HCT116 (cell line): ENCODE results near the gene DOK5. TPM values are rescaled to one million over a fixed set of nuclear protein-coding genes. Genes with fewer than 3 reads are reported as not detected.

Experiments used
- ATAC-seq: fragments of 200-7000 bp; cut with Tn5 transposase; 2 replicates; pipeline ENCODE4 v1.9.1; 2020; ENCODE audit warnings: mild to moderate bottlenecking, moderate library complexity
- BruUV-seq: library from RNA; stranded (reverse); fragments of 400-500 nt; replicated peaks from 2 replicates; lab custom pipeline; 2021; lab: Mats Ljungman, UMichigan
- CTCF ChIA-PET: fragments of 300-600 bp; sonication (Branson Sonifier 250); formaldehyde crosslinking; loops from one replicate; lab custom pipeline; 2021; ENCODE audit warnings: antibody characterized with exemption; lab: Charles Lee
- POLR2A ChIA-PET: fragments of 300-600, 350-600 bp; sonication (Branson Sonifier 250); formaldehyde crosslinking; loops from one replicate; lab custom pipeline; 2021; ENCODE audit warnings: antibody characterized with exemption; lab: Charles Lee
- RAD21 ChIA-PET, 2 experiments: fragments of 300-600 bp; sonication (Branson Sonifier 250); formaldehyde crosslinking; loops; one replicate each; lab custom pipeline; 2023; ENCODE audit warnings: low total read pairs in 2 of 2; ENCODE audit not compliant: uncharacterized antibody in 2 of 2, unreplicated experiment in 2 of 2, low non-redundant PET in 1 of 2; lab: Charles Lee
- DNase-seq: peaks from one replicate; pipeline ENCODE4 v3.0.0-alpha.2; 2010; ENCODE audit warnings: low read depth, low spot score
- H2AFZ ChIP-seq: fragments of 200-600 bp; shearing (Covaris generic), sonication (generic); 2 replicates; pipeline ENCODE4 v1.6.1; 2017; ENCODE audit warnings: low read depth, mixed run types, mixed read lengths, antibody characterized with exemption, low read length; ENCODE audit not compliant: poor library complexity, severe bottlenecking
- H3K27ac ChIP-seq: 2 replicates; pipeline ENCODE4 v1.5.1; 2012; ENCODE audit warnings: low read depth, low read length
- H3K27me3 ChIP-seq: fragments of 200-600 bp; sonication (generic); 2 replicates; pipeline ENCODE4 v1.6.1; 2016; ENCODE audit warnings: mixed run types, low read length, mixed read lengths; ENCODE audit not compliant: insufficient read depth
- H3K36me3 ChIP-seq, 2 experiments: fragments of 200-500 bp in 1 of 2; fragments of 200-600 bp in 1 of 2; sonication (Bioruptor generic) in 1 of 2; sonication (generic) in 1 of 2; 2 replicates each; pipeline versions ENCODE4 v1.5.1 to v1.6.1; 2014 to 2016; ENCODE audit warnings: low read length in 2 of 2, inconsistent platforms in 1 of 2, mixed read lengths in 1 of 2, mixed run types in 1 of 2; ENCODE audit not compliant: insufficient read depth in 2 of 2, control insufficient read depth in 1 of 2
- H3K4me1 ChIP-seq, 2 experiments: fragments of 200-600 bp in 1 of 2; sonication (generic) in 1 of 2; 2 replicates each; pipeline versions ENCODE4 v1.5.1 to v1.6.1; 2012 to 2017; ENCODE audit warnings: low read length in 2 of 2, inconsistent platforms in 1 of 2, mild to moderate bottlenecking in 1 of 2, mixed read lengths in 1 of 2, mixed run types in 1 of 2, moderate library complexity in 1 of 2; ENCODE audit not compliant: insufficient read depth in 2 of 2, control insufficient read depth in 1 of 2
- H3K4me2 ChIP-seq: fragments of 200-600 bp; sonication (generic); 2 replicates; pipeline ENCODE4 v1.6.1; 2017; ENCODE audit warnings: mixed run types, low read length, mixed read lengths
- H3K4me3 ChIP-seq, 2 experiments: fragments of 200-600 bp in 1 of 2; sonication (generic) in 1 of 2; replicated peaks in 1 of 2; 2 replicates each; pipeline ENCODE4 v1.5.1; 2011 to 2016; ENCODE audit warnings: low read length in 2 of 2, control low read depth in 1 of 2, low read depth in 1 of 2, mild to moderate bottlenecking in 1 of 2, mixed read lengths in 1 of 2, mixed run types in 1 of 2
- H3K79me2 ChIP-seq: fragments of 200-600 bp; sonication (generic); 2 replicates; pipeline ENCODE4 v1.6.1; 2017; ENCODE audit warnings: mild to moderate bottlenecking, mixed run types, low read length, moderate library complexity, mixed read lengths; ENCODE audit not compliant: insufficient read depth
- H3K9ac ChIP-seq: fragments of 200-600 bp; sonication (generic); 2 replicates; pipeline ENCODE4 v1.6.1; 2016; ENCODE audit warnings: low read length, mixed read lengths
- H3K9me2 ChIP-seq: fragments of 200-600 bp; sonication (generic), shearing (Covaris generic); 2 replicates; pipeline ENCODE4 v1.6.1; 2017; ENCODE audit warnings: mixed run types, mild to moderate bottlenecking, moderate library complexity; ENCODE audit not compliant: insufficient read depth
- H3K9me3 ChIP-seq, 2 experiments: fragments of 200-500 bp in 1 of 2; fragments of 200-600 bp in 1 of 2; sonication (Bioruptor generic) in 1 of 2; sonication (generic) in 1 of 2; 2 replicates each; pipeline ENCODE4 v1.6.1; 2014 to 2017; ENCODE audit warnings: low read length in 2 of 2, mixed read lengths in 2 of 2, inconsistent platforms in 1 of 2, low read depth in 1 of 2, mild to moderate bottlenecking in 1 of 2, mixed run types in 1 of 2, moderate library complexity in 1 of 2; ENCODE audit not compliant: control insufficient read depth in 1 of 2, insufficient read depth in 1 of 2
- H4K20me1 ChIP-seq: fragments of 200-600 bp; sonication (generic), shearing (Covaris generic); 2 replicates; pipeline ENCODE4 v1.6.1; 2017; ENCODE audit warnings: mixed run types, mild to moderate bottlenecking, moderate library complexity; ENCODE audit not compliant: insufficient read depth
- ATF3 ChIP-seq: IDR thresholded peaks from 2 replicates; pipeline ENCODE4 v1.6.1; 2012
- CEBPB ChIP-seq: IDR thresholded peaks from 2 replicates; pipeline ENCODE4 v1.6.1; 2012; ENCODE audit warnings: low read depth
- EGR1 ChIP-seq: IDR thresholded peaks from 2 replicates; pipeline ENCODE4 v1.6.1; 2012; ENCODE audit warnings: low read depth
- EZH2 ChIP-seq: fragments of 200-600 bp; sonication (generic); IDR thresholded peaks from 2 replicates; pipeline ENCODE4 v1.6.1; 2017; ENCODE audit warnings: antibody characterized with exemption, mixed run types
- MAX ChIP-seq: IDR thresholded peaks from 2 replicates; pipeline ENCODE4 v1.6.1; 2012
- POLR2A ChIP-seq: IDR thresholded peaks from 2 replicates; pipeline ENCODE4 v1.7.0; 2011; ENCODE audit warnings: borderline replicate concordance; ENCODE audit not compliant: insufficient read depth, insufficient read length; ENCODE audit errors: extremely low read depth
- RAD21 ChIP-seq: IDR thresholded peaks from 2 replicates; pipeline ENCODE4 v1.6.1; 2012; ENCODE audit warnings: low read depth, mild to moderate bottlenecking
- REST ChIP-seq: IDR thresholded peaks from 2 replicates; pipeline ENCODE4 v1.6.1; 2012; ENCODE audit warnings: low read depth
- SIN3A ChIP-seq: IDR thresholded peaks from 2 replicates; pipeline ENCODE4 v1.6.1; 2012; ENCODE audit warnings: low read depth
- SP1 ChIP-seq: IDR thresholded peaks from 2 replicates; pipeline ENCODE4 v1.6.1; 2012; ENCODE audit warnings: low read depth
- SRF ChIP-seq: IDR thresholded peaks from 2 replicates; pipeline ENCODE4 v1.6.1; 2012; ENCODE audit warnings: low read depth
- TCF7L2 ChIP-seq: IDR thresholded peaks from 2 replicates; pipeline ENCODE4 v1.7.0; 2011; ENCODE audit warnings: borderline replicate concordance, inconsistent platforms; ENCODE audit not compliant: insufficient read depth, insufficient read length; ENCODE audit errors: extremely low read depth
- ZFX ChIP-seq: fragments of 450-650 bp; IDR thresholded peaks from 2 replicates; pipeline ENCODE4 v1.6.1; 2017
- ZNF274 ChIP-seq: fragments of 200-500 bp; sonication (Bioruptor generic); IDR thresholded peaks from 2 replicates; pipeline ENCODE4 v1.6.1; 2014; ENCODE audit warnings: mild to moderate bottlenecking, low read depth, low read length, inconsistent platforms
- intact Hi-C: fragments of 100-400 bp; cut with micrococcal nuclease; formaldehyde crosslinking; loops from 2 replicates; pipeline ENCODE4 v1.10.0; 2022
- total RNA-seq: library from RNA; stranded (reverse); gene quantifications from one replicate; pipeline ENCODE4 v1.2.1, GENCODE V29; 2021; ENCODE audit not compliant: unreplicated experiment

The DOK5 gene
- total RNA-seq, 1 experiment from 2014 or later, result not detected

GRCh38 chr20:54669040-54669363 is 193.6 kb downstream of the DOK5 start:
- BruUV-seq, result no TSS peak
- 0 out of 2 replicates have a peak, but pooled peaks have one; percentile 17 for ATAC-seq
- RAD21 ChIA-PET, result no interaction called here
- POLR2A ChIA-PET, result no interaction called here
- no peak overlapping the region; a peak in 1 of 4 replicates for H3K4me3 ChIP-seq
- no peaks in the 10 kb centered on the region for H4K20me1 ChIP-seq
- H2AFZ ChIP-seq, result peak overlapping the region; percentile 86
- TF ChIP-seq ATF3 (no peak), REST (no peak), MAX (no peak), SRF (no peak), CEBPB (no peak), ZNF274 (no peak), ZFX (no peak), POLR2A (no peak), RAD21 (no peak), SIN3A (no peak), TCF7L2 (no peak), EGR1 (no peak), SP1 (no peak), EZH2 (no peak)
- TF ChIP-seq, all 23 proteins: peak for 0
- H3K4me1 ChIP-seq, result peaks cover 0 to 7% of the 10 kb centered on the region in 2 experiments; a peak in 1 of 4 replicates
- no peaks in the 10 kb centered on the region for H3K9me3 ChIP-seq
- no peaks in the 10 kb centered on the region for H3K9me2 ChIP-seq
- 0 out of 2 replicates have a peak, but pooled peaks cover 4% of the 10 kb centered on the region for H3K27me3 ChIP-seq
- peak overlapping the region; percentile 56 for H3K4me2 ChIP-seq
- no peaks in the 10 kb centered on the region for H3K36me3 ChIP-seq
- intact Hi-C loops, result loop anchor here (5.0 kb wide), 1 partner anchor 1578 kb away; the partner anchor contains the start of gene MC3R
- DNase-seq, result no peak
- H3K27ac ChIP-seq, result no peak overlapping the region
- no peak overlapping the region for H3K9ac ChIP-seq
- H3K79me2 ChIP-seq, result no peaks in the 10 kb centered on the region
- CTCF ChIA-PET, result interaction anchor here (1.2 to 1.9 kb wide), 5 partner anchors 8 to 565 kb away, joined by 3 to 8 read pairs (median 5); no protein-coding TSS in a partner anchor
